H9 (cell line): Measurements from ENCODE around the gene RBM8A. TPM values are rescaled to one million over a fixed set of nuclear protein-coding genes. Genes with fewer than 3 reads are reported as not detected.

Source experiments
- DNase-seq: peaks from one replicate; pipeline ENCODE4 v3.0.0-alpha.2; 2017
- H2AFZ ChIP-seq: one replicate; pipeline ENCODE4 v1.6.1; 2013; ENCODE audit warnings: mild to moderate bottlenecking, low read length, control low read depth, moderate library complexity
- H2AK5ac ChIP-seq: 2 replicates; pipeline ENCODE4 v1.6.1; 2013; ENCODE audit warnings: low read length, control low read depth, mixed read lengths; ENCODE audit not compliant: insufficient read length
- H2BK120ac ChIP-seq: one replicate; pipeline ENCODE4 v1.6.1; 2013; ENCODE audit warnings: low read depth, mild to moderate bottlenecking, low read length, control low read depth, inconsistent platforms; ENCODE audit not compliant: poor library complexity, severe bottlenecking
- H2BK12ac ChIP-seq: 2 replicates; pipeline ENCODE4 v1.6.1; 2013; ENCODE audit warnings: low read length, control low read depth, mixed read lengths, low read depth; ENCODE audit not compliant: insufficient read length
- H2BK15ac ChIP-seq: 2 replicates; pipeline ENCODE4 v1.6.1; 2013; ENCODE audit warnings: low read depth, low read length, control low read depth
- H2BK20ac ChIP-seq: one replicate; pipeline ENCODE4 v1.6.1; 2013; ENCODE audit warnings: low read depth, mild to moderate bottlenecking, low read length, control low read depth, inconsistent platforms; ENCODE audit not compliant: poor library complexity, severe bottlenecking
- H2BK5ac ChIP-seq: 2 replicates; pipeline ENCODE4 v1.6.1; 2013; ENCODE audit warnings: low read length, control low read depth, mixed read lengths; ENCODE audit not compliant: insufficient read length
- H3K14ac ChIP-seq: 2 replicates; pipeline ENCODE4 v1.6.1; 2013; ENCODE audit warnings: low read length, control low read depth; ENCODE audit not compliant: insufficient read depth
- H3K18ac ChIP-seq: 2 replicates; pipeline ENCODE4 v1.6.1; 2013; ENCODE audit warnings: low read depth, mild to moderate bottlenecking, mixed read lengths, low read length, control low read depth; ENCODE audit not compliant: insufficient read length
- H3K23ac ChIP-seq: 2 replicates; pipeline ENCODE4 v1.6.1; 2013; ENCODE audit warnings: low read length, control low read depth, mixed read lengths, low read depth; ENCODE audit not compliant: insufficient read length
- H3K23me2 ChIP-seq: 2 replicates; pipeline ENCODE4 v1.6.1; 2013; ENCODE audit warnings: low read depth, mild to moderate bottlenecking, mixed read lengths, low read length, control low read depth; ENCODE audit not compliant: insufficient read length, poor library complexity, severe bottlenecking
- H3K27ac ChIP-seq: 2 replicates; pipeline ENCODE4 v1.5.1; 2013; ENCODE audit warnings: low read length, control low read depth, mixed read lengths, low read depth; ENCODE audit not compliant: insufficient read length
- H3K27me3 ChIP-seq: 2 replicates; pipeline ENCODE4 v1.6.1; 2013; ENCODE audit warnings: low read length, control low read depth, inconsistent platforms; ENCODE audit not compliant: insufficient read depth
- H3K4ac ChIP-seq: 2 replicates; pipeline ENCODE4 v1.6.1; 2013; ENCODE audit warnings: low read depth, mild to moderate bottlenecking, control low read depth, inconsistent platforms, low read length, moderate library complexity
- H3K4me1 ChIP-seq: 2 replicates; pipeline ENCODE4 v1.6.1; 2013; ENCODE audit warnings: low read length, control low read depth, inconsistent platforms; ENCODE audit not compliant: insufficient read depth
- H3K4me2 ChIP-seq: 2 replicates; pipeline ENCODE4 v1.6.1; 2013; ENCODE audit warnings: low read length, control low read depth, mixed read lengths; ENCODE audit not compliant: insufficient read length, insufficient read depth
- H3K56ac ChIP-seq: 2 replicates; pipeline ENCODE4 v1.6.1; 2013; ENCODE audit warnings: low read depth, mild to moderate bottlenecking, mixed read lengths, low read length, control low read depth; ENCODE audit not compliant: insufficient read length
- H3K79me1 ChIP-seq: 2 replicates; pipeline ENCODE4 v1.6.1; 2013; ENCODE audit warnings: low read depth, mild to moderate bottlenecking, moderate library complexity, low read length, control low read depth, inconsistent platforms; ENCODE audit not compliant: insufficient read depth, poor library complexity, severe bottlenecking
- H3K79me2 ChIP-seq: 2 replicates; pipeline ENCODE4 v1.6.1; 2013; ENCODE audit warnings: low read length, control low read depth, inconsistent platforms; ENCODE audit not compliant: insufficient read depth
- H3K9ac ChIP-seq: 2 replicates; pipeline ENCODE4 v1.6.1; 2013; ENCODE audit warnings: low read length, control low read depth, mixed read lengths; ENCODE audit not compliant: insufficient read length; ENCODE audit errors: extremely low read depth
- H3K9me3 ChIP-seq: one replicate; pipeline ENCODE4 v1.6.1; 2013; ENCODE audit warnings: low read depth, low read length, inconsistent platforms; ENCODE audit not compliant: control insufficient read depth
- H3T11ph ChIP-seq: one replicate; pipeline ENCODE4 v1.6.1; 2013; ENCODE audit warnings: mild to moderate bottlenecking, low read length, control low read depth, inconsistent platforms
- H4K20me1 ChIP-seq: one replicate; pipeline ENCODE4 v1.6.1; 2013; ENCODE audit not compliant: control insufficient read depth, insufficient read length, insufficient read depth
- H4K5ac ChIP-seq: 2 replicates; pipeline ENCODE4 v1.6.1; 2013; ENCODE audit warnings: low read depth, mild to moderate bottlenecking, mixed read lengths, low read length, control low read depth; ENCODE audit not compliant: insufficient read length
- H4K8ac ChIP-seq: replicated peaks from 2 replicates; pipeline ENCODE4 v1.6.1; 2013; ENCODE audit warnings: low read length, control low read depth, mixed read lengths, low read depth; ENCODE audit not compliant: insufficient read length
- H4K91ac ChIP-seq: 2 replicates; pipeline ENCODE4 v1.6.1; 2013; ENCODE audit warnings: low read depth, mild to moderate bottlenecking, moderate library complexity, mixed read lengths, low read length, control low read depth; ENCODE audit not compliant: insufficient read length
- H3K27ac Mint-ChIP-seq, 3 experiments: 2 replicates in 2 of 3; 3 replicates in 1 of 3; pipeline ENCODE4 v1.8.0; 2020 to 2021; ENCODE audit warnings: mixed read lengths in 3 of 3, mild to moderate bottlenecking in 1 of 3, moderate library complexity in 1 of 3
- H3K27me3 Mint-ChIP-seq: 2 replicates; pipeline ENCODE4 v1.8.0; 2021; ENCODE audit warnings: low read depth, mild to moderate bottlenecking, moderate library complexity, mixed read lengths
- H3K36me3 Mint-ChIP-seq, 3 experiments: 2 replicates in 2 of 3; 3 replicates in 1 of 3; pipeline ENCODE4 v1.8.0; 2020 to 2021; ENCODE audit warnings: low read depth in 3 of 3, mixed read lengths in 3 of 3; ENCODE audit not compliant: insufficient read depth in 1 of 3
- H3K4me1 Mint-ChIP-seq, 2 experiments: 2 replicates each; pipeline ENCODE4 v1.8.0; 2020; ENCODE audit warnings: mixed read lengths in 2 of 2
- H3K4me3 Mint-ChIP-seq, 2 experiments: 2 replicates in 1 of 2; 3 replicates in 1 of 2; pipeline ENCODE4 v1.8.0; 2020 to 2021; ENCODE audit warnings: mild to moderate bottlenecking in 2 of 2, mixed read lengths in 2 of 2, moderate library complexity in 1 of 2
- H3K9me3 Mint-ChIP-seq, 2 experiments: 2 replicates in 1 of 2; 3 replicates in 1 of 2; pipeline ENCODE4 v1.8.0; 2020; ENCODE audit warnings: mild to moderate bottlenecking in 2 of 2, mixed read lengths in 2 of 2, moderate library complexity in 1 of 2
- WGBS: extraction: QIAGEN DNeasy Blood & Tissue Kit; methylation state at CpG from one replicate; pipeline ENCODE4 v1.1.7; 2013; ENCODE audit warnings: missing lambda C conversion rate, low lambda C conversion rate, mixed read lengths; ENCODE audit not compliant: insufficient read length; ENCODE audit errors: extremely low coverage; 5-methylcytosine and 5-hydroxymethylcytosine counted together
- total RNA-seq: library from RNA; stranded (reverse); gene quantifications from 2 replicates; pipeline ENCODE4 v1.2.1, GENCODE V29; 2021
- TF ChIP-seq, protein P1 (sequence below): fragments of 200-600 bp; sonication (generic); conservative IDR thresholded peaks from 3 replicates; pipeline ENCODE4 v1.8.0; 2021; ENCODE audit warnings: antibody characterized with exemption, mild to moderate bottlenecking

The RBM8A gene
- total RNA-seq, 1 experiment from 2014 or later: 298 TPM

DNA sequence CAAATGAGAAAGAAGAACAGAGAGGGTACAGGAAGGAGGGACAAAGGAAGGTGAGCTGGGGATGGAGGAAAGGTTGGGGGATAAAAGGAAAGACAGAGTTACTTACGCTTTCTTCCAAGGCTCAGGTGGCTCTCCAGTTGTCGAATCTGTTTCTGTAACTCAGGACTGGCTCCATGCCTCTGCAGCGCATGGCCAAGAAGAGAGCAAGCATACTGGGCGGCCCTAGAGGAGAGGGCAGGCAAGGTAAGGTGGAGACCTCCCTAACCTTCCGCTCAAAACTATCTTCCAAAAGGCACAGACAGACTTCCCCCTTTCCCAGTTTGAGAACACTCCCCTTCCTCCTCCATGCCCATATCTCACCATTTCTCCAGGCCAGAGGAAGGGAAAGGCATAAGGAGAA is 9.7 kb downstream of the RBM8A start:
- H3K23me2 ChIP-seq: peaks cover 10% of the 10 kb centered on the region
- no peak overlapping the region for H2BK5ac ChIP-seq
- no peak overlapping the region for H3K4ac ChIP-seq
- H3K27ac Mint-ChIP-seq: no peak overlapping the region
- no peak overlapping the region for H2AFZ ChIP-seq
- H3K14ac ChIP-seq: no peak overlapping the region
- H2BK20ac ChIP-seq: no peak overlapping the region
- TF ChIP-seq, protein P1, sequence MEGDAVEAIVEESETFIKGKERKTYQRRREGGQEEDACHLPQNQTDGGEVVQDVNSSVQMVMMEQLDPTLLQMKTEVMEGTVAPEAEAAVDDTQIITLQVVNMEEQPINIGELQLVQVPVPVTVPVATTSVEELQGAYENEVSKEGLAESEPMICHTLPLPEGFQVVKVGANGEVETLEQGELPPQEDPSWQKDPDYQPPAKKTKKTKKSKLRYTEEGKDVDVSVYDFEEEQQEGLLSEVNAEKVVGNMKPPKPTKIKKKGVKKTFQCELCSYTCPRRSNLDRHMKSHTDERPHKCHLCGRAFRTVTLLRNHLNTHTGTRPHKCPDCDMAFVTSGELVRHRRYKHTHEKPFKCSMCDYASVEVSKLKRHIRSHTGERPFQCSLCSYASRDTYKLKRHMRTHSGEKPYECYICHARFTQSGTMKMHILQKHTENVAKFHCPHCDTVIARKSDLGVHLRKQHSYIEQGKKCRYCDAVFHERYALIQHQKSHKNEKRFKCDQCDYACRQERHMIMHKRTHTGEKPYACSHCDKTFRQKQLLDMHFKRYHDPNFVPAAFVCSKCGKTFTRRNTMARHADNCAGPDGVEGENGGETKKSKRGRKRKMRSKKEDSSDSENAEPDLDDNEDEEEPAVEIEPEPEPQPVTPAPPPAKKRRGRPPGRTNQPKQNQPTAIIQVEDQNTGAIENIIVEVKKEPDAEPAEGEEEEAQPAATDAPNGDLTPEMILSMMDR: no peak
- no peak for DNase-seq
- H3T11ph ChIP-seq: no peak overlapping the region
- no peaks in the 10 kb centered on the region for H3K4me1 ChIP-seq
- no peaks in the 10 kb centered on the region for H3K79me2 ChIP-seq
- H3K4me3 Mint-ChIP-seq: peak overlapping the region; percentile 88 to 94
- no peak overlapping the region for H4K8ac ChIP-seq
- no peak overlapping the region for H3K9ac ChIP-seq
- no peaks in the 10 kb centered on the region for H4K20me1 ChIP-seq
- no peak overlapping the region for H4K5ac ChIP-seq
- no CpG with 5 or more reads among the region's 5 CpGs for WGBS
- H3K23ac ChIP-seq: no peak overlapping the region
- no peaks in the 10 kb centered on the region for H3K27me3 Mint-ChIP-seq
- peaks cover 16 to 17% of the 10 kb centered on the region in 2 experiments for H3K4me1 Mint-ChIP-seq
- H3K27me3 ChIP-seq: no peaks in the 10 kb centered on the region
- no peaks in the 10 kb centered on the region for H3K9me3 ChIP-seq
- H2BK12ac ChIP-seq: no peak overlapping the region
- H3K27ac ChIP-seq: no peak overlapping the region
- no peak overlapping the region for H2AK5ac ChIP-seq
- no peak overlapping the region for H2BK120ac ChIP-seq
- H2BK15ac ChIP-seq: no peak overlapping the region
- H3K9me3 Mint-ChIP-seq: no peaks in the 10 kb centered on the region
- no peak overlapping the region for H4K91ac ChIP-seq
- H3K4me2 ChIP-seq: peak overlapping the region; percentile 96
- no peak overlapping the region for H3K56ac ChIP-seq
- H3K79me1 ChIP-seq: no peaks in the 10 kb centered on the region
- peaks cover 0 to 5% (median 5%) of the 10 kb centered on the region in 3 experiments; a peak in 4 of 7 replicates for H3K36me3 Mint-ChIP-seq
- H3K18ac ChIP-seq: no peak overlapping the region
